H9 (cell line): ENCODE results near the gene RPS13. TPM values are rescaled to one million over a fixed set of nuclear protein-coding genes. Genes with fewer than 3 reads are reported as not detected.

Experiments
- DNase-seq: peaks from one replicate; pipeline ENCODE4 v3.0.0-alpha.2; 2017
- H2AFZ ChIP-seq: one replicate; pipeline ENCODE4 v1.6.1; 2013; ENCODE audit warnings: mild to moderate bottlenecking, low read length, control low read depth, moderate library complexity
- H2AK5ac ChIP-seq: 2 replicates; pipeline ENCODE4 v1.6.1; 2013; ENCODE audit warnings: low read length, control low read depth, mixed read lengths; ENCODE audit not compliant: insufficient read length
- H2BK120ac ChIP-seq: one replicate; pipeline ENCODE4 v1.6.1; 2013; ENCODE audit warnings: low read depth, mild to moderate bottlenecking, low read length, control low read depth, inconsistent platforms; ENCODE audit not compliant: poor library complexity, severe bottlenecking
- H2BK12ac ChIP-seq: 2 replicates; pipeline ENCODE4 v1.6.1; 2013; ENCODE audit warnings: low read length, control low read depth, mixed read lengths, low read depth; ENCODE audit not compliant: insufficient read length
- H2BK15ac ChIP-seq: 2 replicates; pipeline ENCODE4 v1.6.1; 2013; ENCODE audit warnings: low read depth, low read length, control low read depth
- H2BK20ac ChIP-seq: one replicate; pipeline ENCODE4 v1.6.1; 2013; ENCODE audit warnings: low read depth, mild to moderate bottlenecking, low read length, control low read depth, inconsistent platforms; ENCODE audit not compliant: poor library complexity, severe bottlenecking
- H2BK5ac ChIP-seq: 2 replicates; pipeline ENCODE4 v1.6.1; 2013; ENCODE audit warnings: low read length, control low read depth, mixed read lengths; ENCODE audit not compliant: insufficient read length
- H3K14ac ChIP-seq: 2 replicates; pipeline ENCODE4 v1.6.1; 2013; ENCODE audit warnings: low read length, control low read depth; ENCODE audit not compliant: insufficient read depth
- H3K18ac ChIP-seq: 2 replicates; pipeline ENCODE4 v1.6.1; 2013; ENCODE audit warnings: low read depth, mild to moderate bottlenecking, mixed read lengths, low read length, control low read depth; ENCODE audit not compliant: insufficient read length
- H3K23ac ChIP-seq: 2 replicates; pipeline ENCODE4 v1.6.1; 2013; ENCODE audit warnings: low read length, control low read depth, mixed read lengths, low read depth; ENCODE audit not compliant: insufficient read length
- H3K23me2 ChIP-seq: 2 replicates; pipeline ENCODE4 v1.6.1; 2013; ENCODE audit warnings: low read depth, mild to moderate bottlenecking, mixed read lengths, low read length, control low read depth; ENCODE audit not compliant: insufficient read length, poor library complexity, severe bottlenecking
- H3K27ac ChIP-seq: 2 replicates; pipeline ENCODE4 v1.5.1; 2013; ENCODE audit warnings: low read length, control low read depth, mixed read lengths, low read depth; ENCODE audit not compliant: insufficient read length
- H3K27me3 ChIP-seq: 2 replicates; pipeline ENCODE4 v1.6.1; 2013; ENCODE audit warnings: low read length, control low read depth, inconsistent platforms; ENCODE audit not compliant: insufficient read depth
- H3K4ac ChIP-seq: 2 replicates; pipeline ENCODE4 v1.6.1; 2013; ENCODE audit warnings: low read depth, mild to moderate bottlenecking, control low read depth, inconsistent platforms, low read length, moderate library complexity
- H3K4me1 ChIP-seq: 2 replicates; pipeline ENCODE4 v1.6.1; 2013; ENCODE audit warnings: low read length, control low read depth, inconsistent platforms; ENCODE audit not compliant: insufficient read depth
- H3K4me2 ChIP-seq: 2 replicates; pipeline ENCODE4 v1.6.1; 2013; ENCODE audit warnings: low read length, control low read depth, mixed read lengths; ENCODE audit not compliant: insufficient read length, insufficient read depth
- H3K56ac ChIP-seq: 2 replicates; pipeline ENCODE4 v1.6.1; 2013; ENCODE audit warnings: low read depth, mild to moderate bottlenecking, mixed read lengths, low read length, control low read depth; ENCODE audit not compliant: insufficient read length
- H3K79me1 ChIP-seq: 2 replicates; pipeline ENCODE4 v1.6.1; 2013; ENCODE audit warnings: low read depth, mild to moderate bottlenecking, moderate library complexity, low read length, control low read depth, inconsistent platforms; ENCODE audit not compliant: insufficient read depth, poor library complexity, severe bottlenecking
- H3K79me2 ChIP-seq: 2 replicates; pipeline ENCODE4 v1.6.1; 2013; ENCODE audit warnings: low read length, control low read depth, inconsistent platforms; ENCODE audit not compliant: insufficient read depth
- H3K9ac ChIP-seq: 2 replicates; pipeline ENCODE4 v1.6.1; 2013; ENCODE audit warnings: low read length, control low read depth, mixed read lengths; ENCODE audit not compliant: insufficient read length; ENCODE audit errors: extremely low read depth
- H3K9me3 ChIP-seq: one replicate; pipeline ENCODE4 v1.6.1; 2013; ENCODE audit warnings: low read depth, low read length, inconsistent platforms; ENCODE audit not compliant: control insufficient read depth
- H3T11ph ChIP-seq: one replicate; pipeline ENCODE4 v1.6.1; 2013; ENCODE audit warnings: mild to moderate bottlenecking, low read length, control low read depth, inconsistent platforms
- H4K20me1 ChIP-seq: one replicate; pipeline ENCODE4 v1.6.1; 2013; ENCODE audit not compliant: control insufficient read depth, insufficient read length, insufficient read depth
- H4K5ac ChIP-seq: 2 replicates; pipeline ENCODE4 v1.6.1; 2013; ENCODE audit warnings: low read depth, mild to moderate bottlenecking, mixed read lengths, low read length, control low read depth; ENCODE audit not compliant: insufficient read length
- H4K8ac ChIP-seq: replicated peaks from 2 replicates; pipeline ENCODE4 v1.6.1; 2013; ENCODE audit warnings: low read length, control low read depth, mixed read lengths, low read depth; ENCODE audit not compliant: insufficient read length
- H4K91ac ChIP-seq: 2 replicates; pipeline ENCODE4 v1.6.1; 2013; ENCODE audit warnings: low read depth, mild to moderate bottlenecking, moderate library complexity, mixed read lengths, low read length, control low read depth; ENCODE audit not compliant: insufficient read length
- H3K27ac Mint-ChIP-seq, 3 experiments: 2 replicates in 2 of 3; 3 replicates in 1 of 3; pipeline ENCODE4 v1.8.0; 2020 to 2021; ENCODE audit warnings: mixed read lengths in 3 of 3, mild to moderate bottlenecking in 1 of 3, moderate library complexity in 1 of 3
- H3K27me3 Mint-ChIP-seq: 2 replicates; pipeline ENCODE4 v1.8.0; 2021; ENCODE audit warnings: low read depth, mild to moderate bottlenecking, moderate library complexity, mixed read lengths
- H3K36me3 Mint-ChIP-seq, 3 experiments: 2 replicates in 2 of 3; 3 replicates in 1 of 3; pipeline ENCODE4 v1.8.0; 2020 to 2021; ENCODE audit warnings: low read depth in 3 of 3, mixed read lengths in 3 of 3; ENCODE audit not compliant: insufficient read depth in 1 of 3
- H3K4me1 Mint-ChIP-seq, 2 experiments: 2 replicates each; pipeline ENCODE4 v1.8.0; 2020; ENCODE audit warnings: mixed read lengths in 2 of 2
- H3K4me3 Mint-ChIP-seq, 2 experiments: 2 replicates in 1 of 2; 3 replicates in 1 of 2; pipeline ENCODE4 v1.8.0; 2020 to 2021; ENCODE audit warnings: mild to moderate bottlenecking in 2 of 2, mixed read lengths in 2 of 2, moderate library complexity in 1 of 2
- H3K9me3 Mint-ChIP-seq, 2 experiments: 2 replicates in 1 of 2; 3 replicates in 1 of 2; pipeline ENCODE4 v1.8.0; 2020; ENCODE audit warnings: mild to moderate bottlenecking in 2 of 2, mixed read lengths in 2 of 2, moderate library complexity in 1 of 2
- CTCF ChIP-seq: fragments of 200-600 bp; sonication (generic); conservative IDR thresholded peaks from 3 replicates; pipeline ENCODE4 v1.8.0; 2021; ENCODE audit warnings: antibody characterized with exemption, mild to moderate bottlenecking
- WGBS: extraction: QIAGEN DNeasy Blood & Tissue Kit; methylation state at CpG from one replicate; pipeline ENCODE4 v1.1.7; 2013; ENCODE audit warnings: missing lambda C conversion rate, low lambda C conversion rate, mixed read lengths; ENCODE audit not compliant: insufficient read length; ENCODE audit errors: extremely low coverage; 5-methylcytosine and 5-hydroxymethylcytosine counted together
- total RNA-seq: library from RNA; stranded (reverse); gene quantifications from 2 replicates; pipeline ENCODE4 v1.2.1, GENCODE V29; 2021

RPS13 gene
- total RNA-seq, 1 experiment from 2014 or later: 1,469 TPM

- no peak overlapping the region for H3K14ac ChIP-seq
- no peaks in the 10 kb centered on the region for H4K20me1 ChIP-seq
- H2AFZ ChIP-seq: no peak overlapping the region
- H3K79me2 ChIP-seq: no peaks in the 10 kb centered on the region
- no peaks in the 10 kb centered on the region for H3K9me3 ChIP-seq
- no peaks in the 10 kb centered on the region; the same call in 1 of the 2 replicates for H3K27me3 ChIP-seq
- no peak overlapping the region for H2BK12ac ChIP-seq
- no peak overlapping the region for H3K56ac ChIP-seq
- no peak overlapping the region for H3K27ac ChIP-seq
- H3K23me2 ChIP-seq: no peaks in the 10 kb centered on the region
- no peak overlapping the region for H3K23ac ChIP-seq
- no peak overlapping the region for H3K4me3 Mint-ChIP-seq
- no peak overlapping the region for H3K9ac ChIP-seq
- H2BK5ac ChIP-seq: no peak overlapping the region
- no peak overlapping the region for H3K4me2 ChIP-seq
- no peak overlapping the region for H3T11ph ChIP-seq
- H2BK120ac ChIP-seq: no peak overlapping the region
- no peak overlapping the region for H4K91ac ChIP-seq
- peaks cover 0 to 4% (median 0%) of the 10 kb centered on the region in 3 experiments; a peak in 2 of 7 replicates for H3K36me3 Mint-ChIP-seq
- H3K27me3 Mint-ChIP-seq: no peaks in the 10 kb centered on the region
- no peak overlapping the region for H3K4ac ChIP-seq
- TF ChIP-seq CTCF: no peak
- no peak overlapping the region for H2AK5ac ChIP-seq
- H3K4me1 Mint-ChIP-seq: peaks cover 0 to 5% of the 10 kb centered on the region in 2 experiments; a peak in 1 of 4 replicates
- H3K27ac Mint-ChIP-seq: no peak overlapping the region
- DNase-seq: no peak
- no peaks in the 10 kb centered on the region for H3K9me3 Mint-ChIP-seq
- no peaks in the 10 kb centered on the region for H3K4me1 ChIP-seq
- no peak overlapping the region for H4K5ac ChIP-seq
- H3K18ac ChIP-seq: no peak overlapping the region
- H2BK20ac ChIP-seq: no peak overlapping the region
- WGBS: no CpG with 5 or more reads among the region's 6 CpGs
- H3K79me1 ChIP-seq: no peaks in the 10 kb centered on the region
- no peak overlapping the region for H2BK15ac ChIP-seq
- H4K8ac ChIP-seq: no peak overlapping the region
Observed at GRCh38 chr11:17067417-17067816, 10.1 kb downstream of the RPS13 start.
